ENCODE results near the gene BCLAF1. TPM values are rescaled to one million over a fixed set of nuclear protein-coding genes. Genes with fewer than 3 reads are reported as not detected.

Gene BCLAF1
- total and polyA plus RNA-seq, 9 of the 15 experiments (the other 6 are each of a cell fraction or from before 2014, with no cell fraction given): 65.4 to 286 (median 165) TPM

DNA sequence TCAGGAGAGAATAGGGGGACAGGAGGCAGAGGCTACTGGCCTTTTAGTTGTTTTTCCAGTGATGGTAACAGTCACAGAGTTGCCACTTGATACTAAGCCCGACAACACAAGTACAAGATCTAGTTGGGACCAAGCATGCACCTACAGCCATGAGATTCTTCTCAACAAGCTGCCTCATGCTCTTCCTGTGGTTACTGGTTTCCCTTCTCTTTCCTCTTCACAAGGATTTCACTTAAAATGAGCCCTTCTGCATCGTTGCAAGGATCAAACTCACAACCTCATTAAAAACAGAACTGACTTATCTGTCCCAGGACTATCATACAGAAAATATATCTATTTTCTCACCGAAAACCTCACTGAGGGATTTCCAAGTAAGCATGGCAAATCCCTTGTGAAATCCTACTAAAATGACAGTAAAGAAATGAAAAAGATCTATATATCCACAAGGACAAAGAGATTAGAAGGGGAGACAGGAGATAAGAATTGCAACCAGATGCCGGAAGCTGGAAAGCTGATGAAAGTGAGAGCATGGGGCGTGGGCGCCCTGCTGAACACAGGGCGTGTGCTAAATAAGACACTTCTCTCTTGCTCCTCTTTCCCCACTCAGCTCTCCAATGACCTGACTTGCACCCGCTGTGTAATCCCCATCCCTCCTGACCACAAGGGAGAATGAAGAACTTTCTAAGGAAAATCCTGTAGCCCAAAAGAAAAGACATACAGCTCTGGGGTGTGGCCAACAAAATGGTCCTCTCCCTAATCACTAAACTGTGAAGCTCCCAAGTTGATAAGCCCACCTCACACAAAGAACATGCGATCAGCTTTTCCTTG is 53.0 kb downstream of the BCLAF1 start (continued):
- TF ChIP-seq ZNF830 (CRISPR knock-in tag; IDR thresholded peaks at IDR 0.05): no peak
- TF ChIP-seq ZNF282 (CRISPR knock-in tag; IDR thresholded peaks at IDR 0.05): no peak
- TF ChIP-seq ZFX (CRISPR knock-in tag; IDR thresholded peaks at IDR 0.05): no peak
- TF ChIP-seq ZNF41 (CRISPR knock-in tag; conservative IDR thresholded peaks at IDR 0.05): no peak
- TF ChIP-seq, protein P1, sequence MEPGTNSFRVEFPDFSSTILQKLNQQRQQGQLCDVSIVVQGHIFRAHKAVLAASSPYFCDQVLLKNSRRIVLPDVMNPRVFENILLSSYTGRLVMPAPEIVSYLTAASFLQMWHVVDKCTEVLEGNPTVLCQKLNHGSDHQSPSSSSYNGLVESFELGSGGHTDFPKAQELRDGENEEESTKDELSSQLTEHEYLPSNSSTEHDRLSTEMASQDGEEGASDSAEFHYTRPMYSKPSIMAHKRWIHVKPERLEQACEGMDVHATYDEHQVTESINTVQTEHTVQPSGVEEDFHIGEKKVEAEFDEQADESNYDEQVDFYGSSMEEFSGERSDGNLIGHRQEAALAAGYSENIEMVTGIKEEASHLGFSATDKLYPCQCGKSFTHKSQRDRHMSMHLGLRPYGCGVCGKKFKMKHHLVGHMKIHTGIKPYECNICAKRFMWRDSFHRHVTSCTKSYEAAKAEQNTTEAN (CRISPR knock-in tag; IDR thresholded peaks at IDR 0.05): no peak
- no peak for TF ChIP-seq NR3C1 (CRISPR knock-in tag; IDR thresholded peaks at IDR 0.05)
- TF ChIP-seq NCOA2 (IDR thresholded peaks at IDR 0.05; ENCODE audit: partially characterized antibody in 2 of 2): no peak
- TF ChIP-seq, protein P2, sequence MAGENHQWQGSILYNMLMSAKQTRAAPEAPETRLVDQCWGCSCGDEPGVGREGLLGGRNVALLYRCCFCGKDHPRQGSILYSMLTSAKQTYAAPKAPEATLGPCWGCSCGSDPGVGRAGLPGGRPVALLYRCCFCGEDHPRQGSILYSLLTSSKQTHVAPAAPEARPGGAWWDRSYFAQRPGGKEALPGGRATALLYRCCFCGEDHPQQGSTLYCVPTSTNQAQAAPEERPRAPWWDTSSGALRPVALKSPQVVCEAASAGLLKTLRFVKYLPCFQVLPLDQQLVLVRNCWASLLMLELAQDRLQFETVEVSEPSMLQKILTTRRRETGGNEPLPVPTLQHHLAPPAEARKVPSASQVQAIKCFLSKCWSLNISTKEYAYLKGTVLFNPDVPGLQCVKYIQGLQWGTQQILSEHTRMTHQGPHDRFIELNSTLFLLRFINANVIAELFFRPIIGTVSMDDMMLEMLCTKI (IDR thresholded peaks at IDR 0.05; ENCODE audit: partially characterized antibody): no peak
- TF ChIP-seq RCOR1 (IDR thresholded peaks at IDR 0.05; ENCODE audit: borderline replicate concordance in 1 of 2, low read depth in 2 of 2, low read length in 2 of 2): peak in 1 of 2 experiments; percentile 91; a peak in 2 of 4 replicates
- no peak for TF ChIP-seq KDM4B (IDR thresholded peaks at IDR 0.05; ENCODE audit: borderline replicate concordance in 2 of 2, low read depth in 1 of 2)
- no peak for TF ChIP-seq TEAD2 (tag; IDR thresholded peaks at IDR 0.05)
- TF ChIP-seq, protein P3, sequence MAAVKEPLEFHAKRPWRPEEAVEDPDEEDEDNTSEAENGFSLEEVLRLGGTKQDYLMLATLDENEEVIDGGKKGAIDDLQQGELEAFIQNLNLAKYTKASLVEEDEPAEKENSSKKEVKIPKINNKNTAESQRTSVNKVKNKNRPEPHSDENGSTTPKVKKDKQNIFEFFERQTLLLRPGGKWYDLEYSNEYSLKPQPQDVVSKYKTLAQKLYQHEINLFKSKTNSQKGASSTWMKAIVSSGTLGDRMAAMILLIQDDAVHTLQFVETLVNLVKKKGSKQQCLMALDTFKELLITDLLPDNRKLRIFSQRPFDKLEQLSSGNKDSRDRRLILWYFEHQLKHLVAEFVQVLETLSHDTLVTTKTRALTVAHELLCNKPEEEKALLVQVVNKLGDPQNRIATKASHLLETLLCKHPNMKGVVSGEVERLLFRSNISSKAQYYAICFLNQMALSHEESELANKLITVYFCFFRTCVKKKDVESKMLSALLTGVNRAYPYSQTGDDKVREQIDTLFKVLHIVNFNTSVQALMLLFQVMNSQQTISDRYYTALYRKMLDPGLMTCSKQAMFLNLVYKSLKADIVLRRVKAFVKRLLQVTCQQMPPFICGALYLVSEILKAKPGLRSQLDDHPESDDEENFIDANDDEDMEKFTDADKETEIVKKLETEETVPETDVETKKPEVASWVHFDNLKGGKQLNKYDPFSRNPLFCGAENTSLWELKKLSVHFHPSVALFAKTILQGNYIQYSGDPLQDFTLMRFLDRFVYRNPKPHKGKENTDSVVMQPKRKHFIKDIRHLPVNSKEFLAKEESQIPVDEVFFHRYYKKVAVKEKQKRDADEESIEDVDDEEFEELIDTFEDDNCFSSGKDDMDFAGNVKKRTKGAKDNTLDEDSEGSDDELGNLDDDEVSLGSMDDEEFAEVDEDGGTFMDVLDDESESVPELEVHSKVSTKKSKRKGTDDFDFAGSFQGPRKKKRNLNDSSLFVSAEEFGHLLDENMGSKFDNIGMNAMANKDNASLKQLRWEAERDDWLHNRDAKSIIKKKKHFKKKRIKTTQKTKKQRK (IDR thresholded peaks at IDR 0.05; ENCODE audit: borderline replicate concordance, low read depth, low read length): no peak
- TF ChIP-seq SMARCA4 (IDR thresholded peaks at IDR 0.05): peak; percentile 94
- peak; percentile 83 for TF ChIP-seq CBFA2T2 (conservative IDR thresholded peaks at IDR 0.05)
- TF ChIP-seq SIN3B (IDR thresholded peaks at IDR 0.05; ENCODE audit: low read depth): no peak
- TF ChIP-seq HDAC8 (tag; IDR thresholded peaks at IDR 0.05): no peak
- no peak for TF ChIP-seq HNRNPH1 (optimal IDR thresholded peaks at IDR 0.05; ENCODE audit: low read depth, low read length)
- no peak for TF ChIP-seq DIDO1 (tag; IDR thresholded peaks at IDR 0.05; ENCODE audit: low read depth)
- no peak; the same call in 1 of the 2 replicates for TF ChIP-seq PHF8 (IDR thresholded peaks at IDR 0.05; ENCODE audit: borderline replicate concordance, low read length)
- TF ChIP-seq ETS2 (tag; IDR thresholded peaks at IDR 0.05; ENCODE audit: borderline replicate concordance, poor library complexity, severe bottlenecking): no peak
- no peak for TF ChIP-seq KLF10 (CRISPR knock-in tag; IDR thresholded peaks at IDR 0.05)
- TF ChIP-seq ZFP30 (CRISPR knock-in tag; IDR thresholded peaks at IDR 0.05; ENCODE audit: borderline replicate concordance): no peak
- no peak for TF ChIP-seq GTF2F1 (IDR thresholded peaks at IDR 0.05; ENCODE audit: low read depth, low read length)
